Smooth muscle cell (in vitro differentiated cells): ENCODE measurements around the gene SYCP2L. TPM values are rescaled to one million over a fixed set of nuclear protein-coding genes. Genes with fewer than 3 reads are reported as not detected.

ENCODE experiments used
- DNase-seq: peaks from one replicate; lab custom pipeline; 2025; ENCODE audit not compliant: unreplicated experiment; lab: John Stamatoyannopoulos, UW
- H2AFZ ChIP-seq: fragments of 200-600 bp; sonication (generic); 2 replicates; pipeline ENCODE4 v1.6.0; 2016; ENCODE audit warnings: antibody characterized with exemption, low read depth, mild to moderate bottlenecking
- H3F3A ChIP-seq: fragments of 200-600 bp; sonication (generic); 2 replicates; pipeline ENCODE4 v1.6.0; 2017; ENCODE audit warnings: antibody characterized with exemption, low read depth
- H3K27ac ChIP-seq: fragments of 200-600 bp; sonication (generic); 2 replicates; pipeline ENCODE4 v1.5.1; 2016; ENCODE audit warnings: low read depth, mild to moderate bottlenecking
- H3K27me3 ChIP-seq: fragments of 200-600 bp; sonication (generic); 2 replicates; pipeline ENCODE4 v1.6.1; 2016; ENCODE audit warnings: low read depth, mild to moderate bottlenecking
- H3K36me3 ChIP-seq: fragments of 200-600 bp; sonication (generic); 2 replicates; pipeline ENCODE4 v1.5.1; 2016; ENCODE audit warnings: low read depth
- H3K4me1 ChIP-seq: fragments of 200-600 bp; sonication (generic); 2 replicates; pipeline ENCODE4 v1.5.1; 2016; ENCODE audit warnings: low read depth
- H3K4me2 ChIP-seq: fragments of 200-600 bp; sonication (generic); 2 replicates; pipeline ENCODE4 v1.6.0; 2016; ENCODE audit warnings: mild to moderate bottlenecking
- H3K4me3 ChIP-seq: fragments of 200-600 bp; sonication (generic); 2 replicates; pipeline ENCODE4 v1.5.1; 2016; ENCODE audit warnings: mild to moderate bottlenecking
- H3K79me2 ChIP-seq: fragments of 200-600 bp; sonication (generic); 2 replicates; pipeline ENCODE4 v1.6.0; 2016; ENCODE audit warnings: low read depth, mild to moderate bottlenecking
- H3K9ac ChIP-seq: fragments of 200-600 bp; sonication (generic); 2 replicates; pipeline ENCODE4 v1.6.0; 2016; ENCODE audit warnings: low read depth
- H3K9me3 ChIP-seq: fragments of 200-600 bp; sonication (generic); replicated peaks from 2 replicates; pipeline ENCODE4 v1.5.1; 2016; ENCODE audit warnings: low read depth
- H4K20me1 ChIP-seq: fragments of 200-600 bp; sonication (generic); 2 replicates; pipeline ENCODE4 v1.6.0; 2016; ENCODE audit warnings: low read depth
- WGBS: methylation state at CpG from one replicate; pipeline ENCODE4 v1.1.7; 2016; ENCODE audit warnings: low lambda C conversion rate; 5-methylcytosine and 5-hydroxymethylcytosine counted together
- polyA plus RNA-seq: library from polyadenylated mRNA; unstranded; fragments of >200 nt; fragmentation: Nextera tagmentation; extraction: Ambion mirVana; gene quantifications from 2 replicates; pipeline ENCODE4 v1.2.1, GENCODE V29; 2016
- total RNA-seq: library from RNA; depleted of rRNA; stranded (reverse); fragments of >200 nt; gene quantifications from 2 replicates; pipeline ENCODE4 v1.2.3, GENCODE V29; 2014
- TF ChIP-seq, protein P1 (sequence below): fragments of 200-600 bp; sonication (generic); IDR thresholded peaks from 2 replicates; pipeline ENCODE4 v1.5.1; 2017; ENCODE audit warnings: borderline replicate concordance, mild to moderate bottlenecking, antibody characterized with exemption; ENCODE audit not compliant: insufficient read depth, poor library complexity, severe bottlenecking

SYCP2L gene
- total and polyA plus RNA-seq, 2 experiments from 2014 or later: 0.74 to 6.4 TPM

DNA sequence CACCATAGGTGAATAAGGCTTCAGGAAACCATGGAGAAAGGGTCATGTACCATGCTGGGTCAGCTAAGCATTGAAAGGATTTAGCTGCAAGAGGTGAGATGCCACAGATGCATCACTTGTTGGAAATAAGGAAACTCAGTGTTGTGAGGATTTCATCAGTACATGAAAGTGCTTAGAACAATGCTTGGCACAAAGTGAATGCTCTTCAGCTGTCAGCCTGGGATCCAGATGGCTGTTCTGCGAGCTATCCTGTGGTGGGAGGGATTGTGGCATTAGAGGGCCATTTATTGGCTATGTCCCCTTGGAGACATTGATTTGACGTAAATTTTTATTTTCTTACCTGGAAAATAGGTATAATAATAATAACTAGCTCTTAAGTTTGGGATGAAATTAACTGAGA, 104.3 kb downstream of the SYCP2L start:
- Histone ChIP-seq H3K4me2 (no peak overlapping the region), H3K79me2 (no peaks in the 10 kb centered on the region), H3K4me3 (no peak overlapping the region), H3K36me3 (peaks cover 6% of the 10 kb centered on the region), H4K20me1 (no peaks in the 10 kb centered on the region), H2AFZ (no peak overlapping the region), H3K27ac (no peak overlapping the region), H3F3A (no peaks in the 10 kb centered on the region), H3K27me3 (no peaks in the 10 kb centered on the region), H3K9me3 (no peaks in the 10 kb centered on the region), H3K9ac (no peak overlapping the region), H3K4me1 (no peaks in the 10 kb centered on the region)
- WGBS: 89% methylated on average over 2 of the region's 2 CpGs
- TF ChIP-seq, protein P1, sequence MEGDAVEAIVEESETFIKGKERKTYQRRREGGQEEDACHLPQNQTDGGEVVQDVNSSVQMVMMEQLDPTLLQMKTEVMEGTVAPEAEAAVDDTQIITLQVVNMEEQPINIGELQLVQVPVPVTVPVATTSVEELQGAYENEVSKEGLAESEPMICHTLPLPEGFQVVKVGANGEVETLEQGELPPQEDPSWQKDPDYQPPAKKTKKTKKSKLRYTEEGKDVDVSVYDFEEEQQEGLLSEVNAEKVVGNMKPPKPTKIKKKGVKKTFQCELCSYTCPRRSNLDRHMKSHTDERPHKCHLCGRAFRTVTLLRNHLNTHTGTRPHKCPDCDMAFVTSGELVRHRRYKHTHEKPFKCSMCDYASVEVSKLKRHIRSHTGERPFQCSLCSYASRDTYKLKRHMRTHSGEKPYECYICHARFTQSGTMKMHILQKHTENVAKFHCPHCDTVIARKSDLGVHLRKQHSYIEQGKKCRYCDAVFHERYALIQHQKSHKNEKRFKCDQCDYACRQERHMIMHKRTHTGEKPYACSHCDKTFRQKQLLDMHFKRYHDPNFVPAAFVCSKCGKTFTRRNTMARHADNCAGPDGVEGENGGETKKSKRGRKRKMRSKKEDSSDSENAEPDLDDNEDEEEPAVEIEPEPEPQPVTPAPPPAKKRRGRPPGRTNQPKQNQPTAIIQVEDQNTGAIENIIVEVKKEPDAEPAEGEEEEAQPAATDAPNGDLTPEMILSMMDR: no peak
- DNase-seq: no peak

DNA sequence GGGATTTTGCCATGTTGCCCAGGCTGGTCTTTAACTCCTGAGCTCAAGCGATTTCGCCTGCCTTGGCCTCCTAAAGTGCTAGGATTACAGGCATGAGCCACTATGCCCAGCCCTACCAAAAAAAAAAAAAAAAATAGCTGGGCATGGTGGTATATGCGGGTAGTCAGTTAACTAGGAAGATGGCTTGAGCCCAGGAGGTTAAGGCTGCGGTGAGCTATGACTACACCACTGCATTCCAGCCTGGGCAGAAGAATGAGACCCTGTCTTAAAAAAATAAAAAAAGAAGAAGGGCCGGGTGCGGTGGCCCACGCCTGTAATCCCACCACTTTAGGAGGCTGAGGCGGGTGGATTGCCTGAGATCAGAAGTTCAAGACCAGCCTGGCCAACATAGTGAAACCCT, 107.0 kb downstream of the SYCP2L start:
- no peak for DNase-seq
- 96% methylated on average over 8 of the region's 8 CpGs for WGBS

DNA sequence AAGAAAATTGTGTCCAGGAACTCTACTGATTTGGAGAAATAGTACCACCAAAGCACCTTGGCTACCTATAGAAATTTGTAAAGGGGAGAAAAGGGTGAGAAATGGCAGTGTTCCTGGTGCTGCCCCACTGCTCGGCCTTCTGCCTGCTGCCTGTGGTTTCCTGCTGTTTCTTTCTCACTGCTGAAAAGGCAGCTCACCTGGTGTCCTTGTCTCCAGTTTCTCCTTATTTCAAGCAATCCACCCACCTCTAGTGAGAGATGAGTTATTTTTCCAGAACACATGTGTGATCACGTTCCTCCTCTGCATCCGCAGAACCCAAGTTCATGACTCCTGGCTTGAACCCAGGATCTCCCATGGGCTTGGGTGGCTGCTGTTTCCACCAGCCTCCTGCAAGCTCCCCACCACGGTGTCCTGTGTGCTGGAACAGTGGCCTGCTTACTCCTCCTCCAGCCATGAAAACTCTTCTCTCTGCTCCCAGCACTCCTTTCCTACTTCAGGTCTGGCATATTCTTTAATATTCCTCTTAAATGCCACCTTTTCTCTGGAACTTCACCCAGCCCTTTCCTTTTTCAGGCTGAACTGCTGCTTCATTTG, 108.4 kb downstream of the SYCP2L start:
- H3K27ac ChIP-seq: no peak overlapping the region
- TF ChIP-seq, protein P1: no peak
- no peaks in the 10 kb centered on the region for H3K4me1 ChIP-seq
- H3K9ac ChIP-seq: no peak overlapping the region
- no peaks in the 10 kb centered on the region for H3F3A ChIP-seq
- H3K79me2 ChIP-seq: no peaks in the 10 kb centered on the region
- H3K27me3 ChIP-seq: no peaks in the 10 kb centered on the region
- no peaks in the 10 kb centered on the region for H4K20me1 ChIP-seq
- no peak overlapping the region for H2AFZ ChIP-seq
- H3K36me3 ChIP-seq: no peaks in the 10 kb centered on the region
- no peaks in the 10 kb centered on the region for H3K9me3 ChIP-seq
- 93% methylated on average over 4 of the region's 4 CpGs for WGBS
- DNase-seq: no peak
- no peak overlapping the region for H3K4me3 ChIP-seq
- no peak overlapping the region for H3K4me2 ChIP-seq

More for the DNA sequence above, 107.0 kb downstream of the SYCP2L start:
- no peak overlapping the region for H3K9ac ChIP-seq
- H3K4me3 ChIP-seq: no peak overlapping the region
- no peaks in the 10 kb centered on the region for H3K9me3 ChIP-seq
- H4K20me1 ChIP-seq: no peaks in the 10 kb centered on the region
- H3K27ac ChIP-seq: no peak overlapping the region
- H3K4me2 ChIP-seq: no peak overlapping the region
- no peak overlapping the region for H2AFZ ChIP-seq
- no peaks in the 10 kb centered on the region for H3K79me2 ChIP-seq
- no peaks in the 10 kb centered on the region for H3K36me3 ChIP-seq
- TF ChIP-seq, protein P1: no peak
- H3F3A ChIP-seq: no peaks in the 10 kb centered on the region
- no peaks in the 10 kb centered on the region for H3K4me1 ChIP-seq
- no peaks in the 10 kb centered on the region for H3K27me3 ChIP-seq

DNA sequence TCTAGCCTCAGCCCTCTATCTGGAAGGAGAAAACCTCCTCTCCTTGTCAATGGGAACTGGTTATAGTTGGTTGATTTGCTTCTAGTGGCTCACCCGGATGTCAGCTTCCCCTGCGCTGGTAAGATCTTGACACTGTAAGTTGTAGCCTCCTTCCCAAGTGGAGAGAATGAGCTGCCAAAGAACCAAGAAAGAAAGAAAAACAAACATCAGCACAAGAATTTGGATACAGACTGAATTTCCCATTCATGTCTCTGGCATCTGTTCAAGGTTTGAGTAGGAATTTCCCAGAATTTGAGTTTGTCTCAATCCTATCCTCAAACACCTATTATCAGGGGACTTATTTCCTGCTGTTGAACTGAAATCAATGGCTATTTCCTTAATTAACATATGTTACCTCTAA, 113.1 kb downstream of the SYCP2L start:
- Histone ChIP-seq H3K9ac (no peak overlapping the region), H3K79me2 (no peaks in the 10 kb centered on the region), H3K9me3 (no peaks in the 10 kb centered on the region), H3K4me1 (no peaks in the 10 kb centered on the region), H3K27ac (no peak overlapping the region), H3K27me3 (no peaks in the 10 kb centered on the region), H3K4me2 (no peak overlapping the region), H3K36me3 (no peaks in the 10 kb centered on the region), H4K20me1 (no peaks in the 10 kb centered on the region), H3K4me3 (no peak overlapping the region), H2AFZ (no peak overlapping the region), H3F3A (no peaks in the 10 kb centered on the region)
- DNase-seq: no peak
- 77% methylated on average over 2 of the region's 2 CpGs for WGBS
- TF ChIP-seq, protein P1: no peak
